Sigmoid colon (tissue), 4 donors: ENCODE measurements around the gene SOX6.

Experiments used
- CTCF ChIP-seq, 4 experiments: fragments of 450-650 bp in 3 of 4; fragments of 200-600 bp in 1 of 4; IDR thresholded peaks; one replicate each; pipeline ENCODE4 v1.5.1; 2016 to 2019; ENCODE audit warnings: antibody characterized with exemption in 4 of 4, mild to moderate bottlenecking in 3 of 4, moderate library complexity in 2 of 4
- EP300 ChIP-seq, 4 donors: sonication (generic); formaldehyde crosslinking; IDR thresholded peaks; one replicate each; pipeline ENCODE4 v1.6.1; 2017; ENCODE audit warnings: antibody characterized with exemption in 4 of 4
- POLR2A ChIP-seq, 2 donors: fragments of 450-650 bp; IDR thresholded peaks; one replicate each; pipeline ENCODE4 v1.6.1; 2016; ENCODE audit warnings: antibody characterized with exemption in 2 of 2, mild to moderate bottlenecking in 2 of 2, moderate library complexity in 2 of 2
- POLR2AphosphoS5 ChIP-seq, 4 donors: sonication (generic); formaldehyde crosslinking; IDR thresholded peaks; one replicate each; pipeline ENCODE4 v1.6.1; 2017; ENCODE audit warnings: antibody characterized with exemption in 4 of 4

- no peak for TF ChIP-seq CTCF (IDR thresholded peaks at IDR 0.05)
- TF ChIP-seq POLR2A (IDR thresholded peaks at IDR 0.05), result no peak
- TF ChIP-seq POLR2AphosphoS5 (IDR thresholded peaks at IDR 0.05), result no peak
- no peak for TF ChIP-seq EP300 (IDR thresholded peaks at IDR 0.05)
Measured at GRCh38 chr11:16148301-16148931, 207.9 kb downstream of the SOX6 start.
